Measurements from ENCODE around the gene SNRPE. TPM values are rescaled to one million over a fixed set of nuclear protein-coding genes. Genes with fewer than 3 reads are reported as not detected.

SNRPE gene
- total RNA-seq, 2 experiments from 2014 or later: 95.9 to 322 TPM

DNA sequence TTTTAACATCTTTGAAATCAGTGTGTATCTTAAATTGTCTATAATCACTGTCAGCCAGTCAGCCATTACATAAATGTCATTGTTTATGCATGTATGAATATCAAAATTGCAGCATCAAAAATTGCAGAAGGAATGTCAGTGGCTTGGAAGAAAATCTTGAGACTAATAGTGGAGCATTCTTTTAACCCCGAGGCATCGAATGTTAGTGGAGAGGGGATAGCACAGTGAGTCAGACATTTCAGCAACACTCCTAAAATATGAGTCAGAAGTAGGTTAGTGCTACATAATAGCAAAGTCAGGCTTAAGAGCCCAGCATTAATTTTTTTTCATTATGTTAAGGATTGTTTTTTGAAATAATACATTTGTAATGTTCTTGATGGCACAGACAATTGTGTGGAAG is 45.5 kb downstream of the SNRPE start:
- no TSS peak for BruUV-seq (replicated peaks)
- no peaks in the 10 kb centered on the region for H3K36me3 ChIP-seq (ENCODE audit: insufficient read depth, low read length)
- intact Hi-C loops (cut with micrococcal nuclease; ENCODE audit: unreplicated experiment): no loop called here
- H3K27ac ChIP-seq (ENCODE audit: low read depth, low read length, poor library complexity, severe bottlenecking): no peak overlapping the region
- no peaks in the 10 kb centered on the region for H3K4me1 ChIP-seq (ENCODE audit: insufficient read depth, low read length, poor library complexity, severe bottlenecking)
- H3K9me3 ChIP-seq (ENCODE audit: low read length): no peaks in the 10 kb centered on the region
- H3K4me2 ChIP-seq (ENCODE audit: low read length): no peak overlapping the region
- H3K79me2 ChIP-seq (ENCODE audit: insufficient read depth, low read depth, low read length): no peaks in the 10 kb centered on the region
- no peaks in the 10 kb centered on the region for H4K20me1 ChIP-seq (ENCODE audit: insufficient read depth, low read length)
- DNase-seq (ENCODE audit: low spot score): no peak
- no peak overlapping the region for H3K4me3 ChIP-seq (ENCODE audit: low read depth, low read length, poor library complexity, severe bottlenecking)
- H3K9me2 ChIP-seq (ENCODE audit: insufficient read depth, low read length): no peaks in the 10 kb centered on the region
- CTCF ChIA-PET (ENCODE audit: unreplicated experiment): no interaction called here
- POLR2A ChIA-PET: no interaction called here
- H2AFZ ChIP-seq (ENCODE audit: low read length): 0 out of 2 replicates have a peak overlapping the region, but pooled peaks have one; percentile 23
- TF ChIP-seq, protein P1, sequence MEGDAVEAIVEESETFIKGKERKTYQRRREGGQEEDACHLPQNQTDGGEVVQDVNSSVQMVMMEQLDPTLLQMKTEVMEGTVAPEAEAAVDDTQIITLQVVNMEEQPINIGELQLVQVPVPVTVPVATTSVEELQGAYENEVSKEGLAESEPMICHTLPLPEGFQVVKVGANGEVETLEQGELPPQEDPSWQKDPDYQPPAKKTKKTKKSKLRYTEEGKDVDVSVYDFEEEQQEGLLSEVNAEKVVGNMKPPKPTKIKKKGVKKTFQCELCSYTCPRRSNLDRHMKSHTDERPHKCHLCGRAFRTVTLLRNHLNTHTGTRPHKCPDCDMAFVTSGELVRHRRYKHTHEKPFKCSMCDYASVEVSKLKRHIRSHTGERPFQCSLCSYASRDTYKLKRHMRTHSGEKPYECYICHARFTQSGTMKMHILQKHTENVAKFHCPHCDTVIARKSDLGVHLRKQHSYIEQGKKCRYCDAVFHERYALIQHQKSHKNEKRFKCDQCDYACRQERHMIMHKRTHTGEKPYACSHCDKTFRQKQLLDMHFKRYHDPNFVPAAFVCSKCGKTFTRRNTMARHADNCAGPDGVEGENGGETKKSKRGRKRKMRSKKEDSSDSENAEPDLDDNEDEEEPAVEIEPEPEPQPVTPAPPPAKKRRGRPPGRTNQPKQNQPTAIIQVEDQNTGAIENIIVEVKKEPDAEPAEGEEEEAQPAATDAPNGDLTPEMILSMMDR (conservative IDR thresholded peaks at IDR 0.05; ENCODE audit: low read length): no peak

GRCh38 chr1:203907901-203908300 is 46.5 kb downstream of the SNRPE start:
- Histone ChIP-seq H3K9me3 (ENCODE audit: low read length) (no peaks in the 10 kb centered on the region), H3K79me2 (ENCODE audit: insufficient read depth, low read depth, low read length) (no peaks in the 10 kb centered on the region), H2AFZ (ENCODE audit: low read length) (no peak overlapping the region), H3K4me1 (ENCODE audit: insufficient read depth, low read length, poor library complexity, severe bottlenecking) (peaks cover under 1% of the 10 kb centered on the region), H4K20me1 (ENCODE audit: insufficient read depth, low read length) (no peaks in the 10 kb centered on the region), H3K27ac (ENCODE audit: low read depth, low read length, poor library complexity, severe bottlenecking) (no peak overlapping the region), H3K36me3 (ENCODE audit: insufficient read depth, low read length) (no peaks in the 10 kb centered on the region), H3K9me2 (ENCODE audit: insufficient read depth, low read length) (no peaks in the 10 kb centered on the region), H3K4me3 (ENCODE audit: low read depth, low read length, poor library complexity, severe bottlenecking) (no peak overlapping the region), H3K4me2 (ENCODE audit: low read length) (no peak overlapping the region)
- BruUV-seq (replicated peaks): no TSS peak
- intact Hi-C loops (cut with micrococcal nuclease; ENCODE audit: unreplicated experiment): no loop called here
- DNase-seq (ENCODE audit: low spot score): no peak
- ChIA-PET CTCF (ENCODE audit: unreplicated experiment) (no interaction called here), POLR2A (interaction anchor here (0.6 kb wide), 1 partner anchor 144 kb away, joined by 3 read pairs; no protein-coding TSS in a partner anchor)
- no peak for TF ChIP-seq EZH2phosphoT487 (IDR thresholded peaks at IDR 0.05; ENCODE audit: borderline replicate concordance, low read depth, low read length)
- TF ChIP-seq, protein P1 (conservative IDR thresholded peaks at IDR 0.05; ENCODE audit: low read length): no peak

DNA sequence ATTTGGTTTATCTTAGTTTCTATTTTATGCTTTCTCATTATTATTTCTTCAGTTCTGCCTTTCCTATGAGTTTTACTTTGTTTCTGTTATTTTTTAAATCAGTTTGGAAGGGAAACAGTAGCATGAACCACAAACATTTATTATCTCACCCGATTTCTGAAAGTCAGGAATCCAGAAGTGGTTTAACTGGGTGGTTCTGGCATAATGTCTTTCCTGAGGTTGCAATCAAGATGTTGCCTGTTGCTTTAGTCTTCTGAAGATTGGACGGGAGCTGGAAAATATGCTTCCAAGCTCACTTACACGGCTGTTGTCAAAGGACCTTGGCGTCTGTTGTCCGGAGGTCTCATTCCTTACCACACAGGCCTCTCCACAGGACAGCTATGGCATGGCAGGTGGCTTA is 50.4 kb downstream of the SNRPE start:
- Histone ChIP-seq H3K4me1 (ENCODE audit: insufficient read depth, low read length, poor library complexity, severe bottlenecking) (peaks cover 5% of the 10 kb centered on the region), H2AFZ (ENCODE audit: low read length) (no peak overlapping the region), H3K4me2 (ENCODE audit: low read length) (no peak overlapping the region), H3K4me3 (ENCODE audit: low read depth, low read length, poor library complexity, severe bottlenecking) (no peak overlapping the region), H3K36me3 (ENCODE audit: insufficient read depth, low read length) (no peaks in the 10 kb centered on the region), H3K9me2 (ENCODE audit: insufficient read depth, low read length) (no peaks in the 10 kb centered on the region), H3K9me3 (ENCODE audit: low read length) (no peaks in the 10 kb centered on the region), H4K20me1 (ENCODE audit: insufficient read depth, low read length) (no peaks in the 10 kb centered on the region), H3K79me2 (ENCODE audit: insufficient read depth, low read depth, low read length) (no peaks in the 10 kb centered on the region), H3K27ac (ENCODE audit: low read depth, low read length, poor library complexity, severe bottlenecking) (no peak overlapping the region)
- ChIA-PET CTCF (ENCODE audit: unreplicated experiment) (no interaction called here), POLR2A (interaction anchor here (0.6 to 0.7 kb wide), 3 partner anchors 147 to 1386 kb away, joined by 3 to 6 read pairs (median 3); no protein-coding TSS in a partner anchor)
- intact Hi-C loops (cut with micrococcal nuclease; ENCODE audit: unreplicated experiment): loop anchor here (2.0 kb wide), 1 partner anchor 23 kb away; no protein-coding TSS in a partner anchor
- TF ChIP-seq, protein P1 (conservative IDR thresholded peaks at IDR 0.05; ENCODE audit: low read length): no peak
- TF ChIP-seq EZH2phosphoT487 (IDR thresholded peaks at IDR 0.05; ENCODE audit: borderline replicate concordance, low read depth, low read length): no peak
- DNase-seq (ENCODE audit: low spot score): no peak
- BruUV-seq (replicated peaks): no TSS peak
